ENCODE data around the gene PID1.

Gene PID1

GRCh38 chr2:229173825-229174359 lies 97.2 kb downstream of the PID1 start:
- no peak for TF ChIP-seq CTCF (conservative IDR thresholded peaks at IDR 0.05)
- H3K27ac ChIP-seq: no peak overlapping the region

GRCh38 chr2:229170916-229171315 lies 100.2 kb downstream of the PID1 start:
- no peak for TF ChIP-seq CTCF (conservative IDR thresholded peaks at IDR 0.05)
- no peak overlapping the region for H3K27ac ChIP-seq

GRCh38 chr2:229170171-229170570 lies 100.9 kb downstream of the PID1 start:
- no peak overlapping the region for H3K27ac ChIP-seq
- TF ChIP-seq CTCF (conservative IDR thresholded peaks at IDR 0.05): no peak

- no peak overlapping the region for H3K27ac ChIP-seq
- TF ChIP-seq CTCF (conservative IDR thresholded peaks at IDR 0.05): no peak
Measured at GRCh38 chr2:229169751-229170150, 101.3 kb downstream of the PID1 start.

GRCh38 chr2:229164545-229165249 lies 106.4 kb downstream of the PID1 start:
- H3K27ac ChIP-seq: no peak overlapping the region
- no peak for TF ChIP-seq CTCF (conservative IDR thresholded peaks at IDR 0.05)

GRCh38 chr2:229163893-229164292 lies 107.2 kb downstream of the PID1 start:
- no peak overlapping the region for H3K27ac ChIP-seq
- TF ChIP-seq CTCF (conservative IDR thresholded peaks at IDR 0.05): no peak

GRCh38 chr2:229162015-229162414 lies 109.1 kb downstream of the PID1 start:
- no peak overlapping the region for H3K27ac ChIP-seq

More at GRCh38 chr2:229162015-229162414, 109.1 kb downstream of the PID1 start:
- no peak for TF ChIP-seq CTCF (conservative IDR thresholded peaks at IDR 0.05)
